HepG2 (cell line): Measurements from ENCODE around the gene ADCY1. TPM values are rescaled to one million over a fixed set of nuclear protein-coding genes. Genes with fewer than 3 reads are reported as not detected.
A peak's percentile ranks its signal among the peaks of the same experiment; 100 is the strongest.

Source experiments
- CERS6 ChIP-seq: sonication (generic); formaldehyde crosslinking; IDR thresholded peaks from 2 replicates; pipeline ENCODE4 v1.5.0; 2020; ENCODE audit warnings: missing genetic modification reagents
- CREBL2 ChIP-seq: sonication (generic); formaldehyde crosslinking; IDR thresholded peaks from 2 replicates; pipeline ENCODE4 v1.8.1; 2023; ENCODE audit warnings: missing genetic modification reagents, mild to moderate bottlenecking, borderline replicate concordance
- E2F2 ChIP-seq: sonication (generic); formaldehyde crosslinking; IDR thresholded peaks from 2 replicates; pipeline ENCODE4 v1.4.0; 2020; ENCODE audit warnings: missing genetic modification reagents, borderline replicate concordance
- FOXP1 ChIP-seq, 2 experiments: fragments of 450-650 bp in 1 of 2; IDR thresholded peaks; 2 replicates each; pipeline ENCODE4 v1.6.1; 2017 to 2018; ENCODE audit warnings: antibody characterized with exemption in 1 of 2
- GLI4 ChIP-seq: sonication (generic); formaldehyde crosslinking; IDR thresholded peaks from 2 replicates; pipeline ENCODE4 v1.5.1; 2020; ENCODE audit warnings: missing genetic modification reagents, mild to moderate bottlenecking, moderate library complexity, borderline replicate concordance
- HNRNPK ChIP-seq: fragments of 200-400 bp; formaldehyde crosslinking; IDR thresholded peaks from 2 replicates; pipeline ENCODE4 v1.6.1; 2018; ENCODE audit warnings: low read length, low read depth, moderate library complexity, mild to moderate bottlenecking; ENCODE audit not compliant: poor library complexity, severe bottlenecking
- JUN ChIP-seq: sonication (generic); formaldehyde crosslinking; IDR thresholded peaks from 2 replicates; pipeline ENCODE4 v1.4.0; 2020; ENCODE audit warnings: mild to moderate bottlenecking, missing genetic modification reagents
- PBX2 ChIP-seq: IDR thresholded peaks from 2 replicates; pipeline ENCODE4 v1.6.1; 2016; ENCODE audit warnings: control low read depth
- POLR2AphosphoS2 ChIP-seq: IDR thresholded peaks from 2 replicates; pipeline ENCODE4 v1.6.1; 2011; ENCODE audit warnings: low read depth, low read length, improper control_type of control experiment
- RNF2 ChIP-seq: fragments of 450-650 bp; conservative IDR thresholded peaks from 2 replicates; pipeline ENCODE4 v1.6.1; 2016; ENCODE audit warnings: low read depth
- SATB2 ChIP-seq: sonication (generic); formaldehyde crosslinking; IDR thresholded peaks from 2 replicates; pipeline ENCODE4 v1.5.0; 2020; ENCODE audit warnings: missing genetic modification reagents
- SNAI1 ChIP-seq: sonication (generic); formaldehyde crosslinking; IDR thresholded peaks from 2 replicates; pipeline ENCODE4 v1.5.0; 2020; ENCODE audit warnings: mild to moderate bottlenecking, missing genetic modification reagents, borderline replicate concordance
- SOX5 ChIP-seq: IDR thresholded peaks from 2 replicates; pipeline ENCODE4 v1.6.1; 2016; ENCODE audit warnings: borderline replicate concordance
- SYNCRIP ChIP-seq: fragments of 200-400 bp; formaldehyde crosslinking; IDR thresholded peaks from 2 replicates; pipeline ENCODE4 v1.6.1; 2018; ENCODE audit warnings: mild to moderate bottlenecking, low read depth, low read length; ENCODE audit not compliant: insufficient read depth
- TOPORS ChIP-seq: sonication (generic); formaldehyde crosslinking; IDR thresholded peaks from 2 replicates; pipeline ENCODE4 v1.8.0; 2023; ENCODE audit warnings: mild to moderate bottlenecking, missing genetic modification reagents
- TRAFD1 ChIP-seq: sonication (generic); formaldehyde crosslinking; IDR thresholded peaks from 2 replicates; pipeline ENCODE4 v1.5.1; 2020; ENCODE audit warnings: missing genetic modification reagents, mild to moderate bottlenecking, borderline replicate concordance
- ZNF264 ChIP-seq: sonication (generic); formaldehyde crosslinking; IDR thresholded peaks from 2 replicates; pipeline ENCODE4 v1.4.0; 2020; ENCODE audit warnings: missing genetic modification reagents
- ZNF589 ChIP-seq: sonication (generic); formaldehyde crosslinking; conservative IDR thresholded peaks from 2 replicates; pipeline ENCODE4 v1.8.0; 2022; ENCODE audit warnings: mild to moderate bottlenecking, moderate library complexity, missing genetic modification reagents
- polyA plus RNA-seq, 8 experiments: library from polyadenylated mRNA; depleted of rRNA in 3 of 8; stranded (reverse) in 7 of 8; unstranded in 1 of 8; fragments of >200 nt; fragmentation: Illumina TruSeq in 4 of 8; extraction: Trizol in 4 of 8; gene quantifications; 2 replicates each; pipeline versions ENCODE4 v1.2.1 to v1.2.3, GENCODE V29; 2011 to 2016; ENCODE audit warnings: low read depth in 4 of 8, missing spikeins in 1 of 8, mixed read lengths in 1 of 8; ENCODE audit not compliant: insufficient read depth in 1 of 8
- total RNA-seq, 5 experiments: library from RNA; depleted of rRNA; stranded (reverse); fragments of >200 nt; fragmentation: Illumina TruSeq; extraction: Trizol; gene quantifications; 2 replicates each; pipeline ENCODE4 v1.2.3, GENCODE V29; 2016; ENCODE audit warnings: low read depth in 1 of 5
- TF ChIP-seq, protein P1 (sequence below): sonication (generic); formaldehyde crosslinking; IDR thresholded peaks from 2 replicates; pipeline ENCODE4 v1.4.0; 2020; ENCODE audit warnings: missing genetic modification reagents
- TF ChIP-seq, protein P2 (sequence below): IDR thresholded peaks from 2 replicates; pipeline ENCODE4 v1.6.1; 2016; ENCODE audit warnings: low read depth, control low read depth

The ADCY1 gene
- total and polyA plus RNA-seq, 2 of the 13 experiments (the other 11 are each of a cell fraction or from before 2014, with no cell fraction given) = 0.80 to 1.2 TPM

DNA sequence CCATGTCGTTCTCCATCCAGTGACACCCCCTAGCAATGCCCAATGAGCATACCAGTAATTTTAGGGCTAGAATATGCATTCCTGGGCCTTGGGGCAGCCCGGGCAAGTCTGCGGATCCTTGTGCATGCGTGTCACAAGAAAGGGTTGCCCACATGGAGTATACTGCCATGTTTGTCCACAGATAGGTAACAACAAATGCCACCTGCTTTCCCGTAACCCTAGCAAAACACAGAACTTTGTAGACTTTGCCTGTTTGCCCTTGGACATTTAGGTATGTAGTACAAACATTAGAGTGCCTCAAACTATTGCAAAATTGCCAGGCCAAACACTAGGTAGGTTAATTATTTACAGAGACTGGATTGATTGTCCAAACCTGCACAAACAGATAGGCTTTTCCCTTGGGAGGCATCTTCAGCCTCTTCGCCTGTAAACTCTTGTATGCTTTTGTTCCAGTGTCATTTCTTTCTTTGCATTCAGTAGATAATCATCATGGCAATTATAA is 117.0 kb downstream of the ADCY1 start (continued):
- TF ChIP-seq E2F2 (CRISPR knock-in tag) (no peak), JUN (CRISPR knock-in tag) (peak; percentile 52; the same call in 1 of the 2 replicates), TOPORS (peak; percentile 68; the same call in 1 of the 2 replicates), FOXP1 (IDR thresholded peaks at IDR 0.05) (peak; percentile 89), FOXP1 (CRISPR knock-in tag; IDR thresholded peaks at IDR 0.05) (peak; percentile 99), SOX5 (peak; percentile 96), HNRNPK (no peak), SYNCRIP (no peak), ZNF264 (peak; percentile 91), CERS6 (CRISPR knock-in tag) (no peak), ZNF589 (CRISPR knock-in tag) (peak; percentile 97), SNAI1 (CRISPR knock-in tag) (0 out of 2 replicates have a peak, but pooled peaks have one; percentile 70), GLI4 (CRISPR knock-in tag) (no peak; the same call in 1 of the 2 replicates), CREBL2 (CRISPR knock-in tag) (no peak; the same call in 1 of the 2 replicates), RNF2 (peak; percentile 77; the same call in 1 of the 2 replicates), TRAFD1 (CRISPR knock-in tag) (no peak), POLR2AphosphoS2 (no peak), PBX2 (CRISPR knock-in tag) (peak; percentile 58; the same call in 1 of the 2 replicates), SATB2 (CRISPR knock-in tag) (peak; percentile 58; the same call in 1 of the 2 replicates)
- TF ChIP-seq, protein P1, sequence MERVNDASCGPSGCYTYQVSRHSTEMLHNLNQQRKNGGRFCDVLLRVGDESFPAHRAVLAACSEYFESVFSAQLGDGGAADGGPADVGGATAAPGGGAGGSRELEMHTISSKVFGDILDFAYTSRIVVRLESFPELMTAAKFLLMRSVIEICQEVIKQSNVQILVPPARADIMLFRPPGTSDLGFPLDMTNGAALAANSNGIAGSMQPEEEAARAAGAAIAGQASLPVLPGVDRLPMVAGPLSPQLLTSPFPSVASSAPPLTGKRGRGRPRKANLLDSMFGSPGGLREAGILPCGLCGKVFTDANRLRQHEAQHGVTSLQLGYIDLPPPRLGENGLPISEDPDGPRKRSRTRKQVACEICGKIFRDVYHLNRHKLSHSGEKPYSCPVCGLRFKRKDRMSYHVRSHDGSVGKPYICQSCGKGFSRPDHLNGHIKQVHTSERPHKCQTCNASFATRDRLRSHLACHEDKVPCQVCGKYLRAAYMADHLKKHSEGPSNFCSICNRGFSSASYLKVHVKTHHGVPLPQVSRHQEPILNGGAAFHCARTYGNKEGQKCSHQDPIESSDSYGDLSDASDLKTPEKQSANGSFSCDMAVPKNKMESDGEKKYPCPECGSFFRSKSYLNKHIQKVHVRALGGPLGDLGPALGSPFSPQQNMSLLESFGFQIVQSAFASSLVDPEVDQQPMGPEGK (CRISPR knock-in tag) = peak; percentile 76
- TF ChIP-seq, protein P2, sequence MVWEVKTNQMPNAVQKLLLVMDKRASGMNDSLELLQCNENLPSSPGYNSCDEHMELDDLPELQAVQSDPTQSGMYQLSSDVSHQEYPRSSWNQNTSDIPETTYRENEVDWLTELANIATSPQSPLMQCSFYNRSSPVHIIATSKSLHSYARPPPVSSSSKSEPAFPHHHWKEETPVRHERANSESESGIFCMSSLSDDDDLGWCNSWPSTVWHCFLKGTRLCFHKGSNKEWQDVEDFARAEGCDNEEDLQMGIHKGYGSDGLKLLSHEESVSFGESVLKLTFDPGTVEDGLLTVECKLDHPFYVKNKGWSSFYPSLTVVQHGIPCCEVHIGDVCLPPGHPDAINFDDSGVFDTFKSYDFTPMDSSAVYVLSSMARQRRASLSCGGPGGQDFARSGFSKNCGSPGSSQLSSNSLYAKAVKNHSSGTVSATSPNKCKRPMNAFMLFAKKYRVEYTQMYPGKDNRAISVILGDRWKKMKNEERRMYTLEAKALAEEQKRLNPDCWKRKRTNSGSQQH (CRISPR knock-in tag) = peak; percentile 60; the same call in 1 of the 2 replicates
